Pancreas (tissue), 10 donors: ENCODE data around the gene ABHD11. TPM values are rescaled to one million over a fixed set of nuclear protein-coding genes. Genes with fewer than 3 reads are reported as not detected.

Experiments
- ATAC-seq, 4 donors: fragments of 200-7000 bp; cut with Tn5 transposase; one replicate each; pipeline versions ENCODE4 v1.8.0 to v1.9.1; 2020; ENCODE audit warnings: mild to moderate bottlenecking in 4 of 4, moderate library complexity in 4 of 4
- DNase-seq, 6 donors: peaks; one replicate each; pipeline ENCODE4 v3.0.0-alpha.2; 2020
- FAIRE-seq: peaks from 2 replicates; lab custom pipeline; 2012; peaks lifted over from hg19 to GRCh38; lab: Jason Lieb, UNC
- H3K27ac ChIP-seq, 4 donors: fragments of 200-600 bp; sonication (generic); 1 replicate in 3 of 4; 2 replicates in 1 of 4; pipeline versions ENCODE4 v1.5.0 to v1.8.0; 2020
- H3K27me3 ChIP-seq, 4 donors: fragments of 200-600 bp; one replicate each; pipeline ENCODE4 v1.8.0; 2021
- H3K36me3 ChIP-seq, 3 donors: fragments of 200-600 bp; sonication (generic) in 1 of 3; one replicate each; pipeline versions ENCODE4 v1.5.0 to v1.8.0; 2020 to 2021
- H3K4me1 ChIP-seq, 3 donors: fragments of 200-600 bp; one replicate each; pipeline ENCODE4 v1.8.0; 2021
- H3K4me3 ChIP-seq, 4 donors: fragments of 200-600 bp; sonication (generic) in 2 of 4; one replicate each; pipeline versions ENCODE4 v1.5.0 to v1.8.0; 2020 to 2021
- H3K9me3 ChIP-seq, 4 donors: fragments of 200-600 bp; one replicate each; pipeline ENCODE4 v1.8.0; 2021
- WGBS, 2 donors: extraction: QIAGEN DNeasy Blood & Tissue Kit; methylation state at CpG; one replicate each; pipeline ENCODE4 v1.1.7; 2013; 5-methylcytosine and 5-hydroxymethylcytosine counted together
- intact Hi-C, 3 donors: fragments of 100-400 bp; cut with DNase I; formaldehyde crosslinking; loops; one replicate each; pipeline versions ENCODE4 v1.11.1 to v1.14.2; 2022
- polyA plus RNA-seq, 2 donors: library from polyadenylated mRNA; stranded (reverse); fragments of 200-250 nt; gene quantifications; one replicate each; pipeline ENCODE4 v1.2.3, GENCODE V29; 2013
- total RNA-seq, 6 donors: library from RNA; stranded (reverse); fragmentation: NEBNext Ultra II Directional in 4 of 6; extraction: Animal tissue kit (Norgen Biotek cat#: 25700) in 4 of 6; gene quantifications; one replicate each; pipeline versions ENCODE4 v1.2.1 to v1.2.4, GENCODE V29; 2021 to 2023
- TF ChIP-seq, protein P1 (sequence below), 4 donors: fragments of 200-600 bp; sonication (generic) in 3 of 4; IDR thresholded peaks; one replicate each; pipeline versions ENCODE4 v1.5.0 to v1.8.0; 2021; ENCODE audit warnings: antibody characterized with exemption in 4 of 4
- donor health status: healthy with polysubstance abuse.
- donor health status: DM: no; HTN: no; CAD: no; lungs with moderate emphysema.
- donor health status: DM: no; HTN: no; CAD: no.
- donor health status: control.
- donor health status: control.
- donor health status: Bipolar disorder and iron deficiency.
- donor health status: DM: yes; HTN: yes; CAD: no.
- donor health status: DM: no; HTN: no; CAD: no.
- donor health status: DM: no; HTN: no; CAD: no.
- donor health status: DM: yes; HTN: yes; CAD: no.

Gene ABHD11
- total and polyA plus RNA-seq, 8 donors, result 16.0 to 95.2 (median 24.3) TPM

DNA sequence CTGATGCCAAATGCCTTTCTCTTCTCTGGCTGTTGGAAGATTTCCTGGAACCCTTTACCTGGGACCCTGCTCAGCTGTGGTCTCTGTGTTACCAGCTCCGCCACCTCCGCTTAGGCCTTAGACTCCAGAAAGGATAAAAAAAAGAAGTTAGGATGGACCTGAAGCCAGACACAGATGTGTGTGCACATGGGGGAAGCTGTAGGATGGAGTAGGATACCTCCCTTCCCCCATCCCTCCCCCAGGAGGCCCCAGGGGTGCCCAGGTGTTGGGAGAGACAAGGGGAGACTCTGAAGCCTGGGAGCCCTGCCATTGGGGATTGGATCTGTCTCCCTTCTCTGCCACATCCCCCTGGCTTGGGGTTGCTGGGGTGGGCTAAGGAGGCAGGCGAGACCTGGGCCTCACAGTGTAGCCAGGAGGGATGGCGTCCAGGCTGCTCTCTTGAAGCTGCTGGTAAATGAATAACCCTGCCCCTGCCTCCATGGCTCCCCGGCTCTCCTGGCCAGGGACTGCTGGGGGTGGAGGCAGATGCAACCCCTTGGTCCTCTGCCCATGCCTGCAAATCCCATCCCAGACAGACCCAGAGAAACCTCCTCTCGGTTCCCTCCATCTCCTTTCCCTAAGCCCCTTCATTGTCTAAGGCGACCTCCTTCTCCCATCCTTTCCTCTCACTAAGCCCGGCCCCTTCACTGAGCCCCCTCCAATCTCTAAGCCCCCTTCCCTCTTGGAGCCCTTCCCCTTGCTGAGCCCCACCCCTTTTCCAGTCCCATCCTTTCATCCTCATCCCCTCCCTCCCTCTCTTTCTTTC is 23.5 kb upstream of the ABHD11 start:
- TF ChIP-seq, protein P1, sequence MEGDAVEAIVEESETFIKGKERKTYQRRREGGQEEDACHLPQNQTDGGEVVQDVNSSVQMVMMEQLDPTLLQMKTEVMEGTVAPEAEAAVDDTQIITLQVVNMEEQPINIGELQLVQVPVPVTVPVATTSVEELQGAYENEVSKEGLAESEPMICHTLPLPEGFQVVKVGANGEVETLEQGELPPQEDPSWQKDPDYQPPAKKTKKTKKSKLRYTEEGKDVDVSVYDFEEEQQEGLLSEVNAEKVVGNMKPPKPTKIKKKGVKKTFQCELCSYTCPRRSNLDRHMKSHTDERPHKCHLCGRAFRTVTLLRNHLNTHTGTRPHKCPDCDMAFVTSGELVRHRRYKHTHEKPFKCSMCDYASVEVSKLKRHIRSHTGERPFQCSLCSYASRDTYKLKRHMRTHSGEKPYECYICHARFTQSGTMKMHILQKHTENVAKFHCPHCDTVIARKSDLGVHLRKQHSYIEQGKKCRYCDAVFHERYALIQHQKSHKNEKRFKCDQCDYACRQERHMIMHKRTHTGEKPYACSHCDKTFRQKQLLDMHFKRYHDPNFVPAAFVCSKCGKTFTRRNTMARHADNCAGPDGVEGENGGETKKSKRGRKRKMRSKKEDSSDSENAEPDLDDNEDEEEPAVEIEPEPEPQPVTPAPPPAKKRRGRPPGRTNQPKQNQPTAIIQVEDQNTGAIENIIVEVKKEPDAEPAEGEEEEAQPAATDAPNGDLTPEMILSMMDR (IDR thresholded peaks at IDR 0.05), result no peak

DNA sequence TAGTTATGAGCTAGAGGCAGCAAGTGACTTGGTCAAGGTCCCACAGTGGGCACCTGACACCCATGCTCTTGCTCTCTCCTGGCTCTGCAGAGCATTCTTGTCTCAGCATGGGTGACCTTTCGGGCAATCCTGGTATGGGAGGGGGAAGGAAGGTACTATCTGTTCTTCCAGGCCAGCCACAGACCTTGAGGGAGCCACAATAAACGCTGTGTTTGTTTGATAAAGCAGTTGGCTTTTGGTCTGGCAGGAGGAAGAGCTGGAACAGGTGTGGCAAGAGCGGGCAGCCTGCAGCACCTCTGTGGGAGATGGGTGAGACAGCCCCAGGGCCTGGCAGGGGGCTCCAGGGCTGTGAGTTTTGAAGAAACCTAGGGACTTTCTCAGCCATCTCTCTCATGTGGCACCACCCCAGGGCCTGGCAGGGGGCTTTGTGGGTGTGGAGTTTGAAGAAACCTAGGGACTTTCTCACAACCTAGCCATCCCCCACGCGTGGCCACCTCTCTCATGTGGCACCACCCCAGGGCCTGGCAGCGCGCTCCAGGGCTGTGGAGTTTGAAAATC is 20.1 kb upstream of the ABHD11 start:
- intact Hi-C loops, result no loop called here
- Histone ChIP-seq H3K4me1 (peaks cover 6 to 19% (median 18%) of the 10 kb centered on the region in 3 donors), H3K36me3 (no peaks in the 10 kb centered on the region), H3K27ac (peak overlapping the region; percentile 42 to 87 (median 80)), H3K4me3 (no peak overlapping the region), H3K27me3 (no peaks in the 10 kb centered on the region), H3K9me3 (no peaks in the 10 kb centered on the region)
- ATAC-seq (peak; percentile 88 to 92 (median 90)), DNase-seq (peak; percentile 65 to 86 (median 78)), FAIRE-seq (no peak)
- TF ChIP-seq, protein P1 (IDR thresholded peaks at IDR 0.05), result no peak
- 17 to 23% methylated on average over 7 of the region's 7 CpGs for WGBS, 2 donors

More for the DNA sequence above, 23.5 kb upstream of the ABHD11 start:
- no peaks in the 10 kb centered on the region for H3K36me3 ChIP-seq
- FAIRE-seq (no peak), ATAC-seq (peak in 1 of 4 donors; percentile 5), DNase-seq (peak in 2 of 6 donors; percentile 26 to 67)
- H3K27me3 ChIP-seq, result no peaks in the 10 kb centered on the region
- H3K4me1 ChIP-seq, result peaks cover 6 to 19% (median 18%) of the 10 kb centered on the region in 3 donors
- intact Hi-C loops, result no loop called here
- 61 to 67% methylated on average over 7 to 8 of the region's 8 CpGs for WGBS, 2 donors
- H3K9me3 ChIP-seq, result no peaks in the 10 kb centered on the region
- no peak overlapping the region for H3K27ac ChIP-seq
- H3K4me3 ChIP-seq, result no peak overlapping the region

DNA sequence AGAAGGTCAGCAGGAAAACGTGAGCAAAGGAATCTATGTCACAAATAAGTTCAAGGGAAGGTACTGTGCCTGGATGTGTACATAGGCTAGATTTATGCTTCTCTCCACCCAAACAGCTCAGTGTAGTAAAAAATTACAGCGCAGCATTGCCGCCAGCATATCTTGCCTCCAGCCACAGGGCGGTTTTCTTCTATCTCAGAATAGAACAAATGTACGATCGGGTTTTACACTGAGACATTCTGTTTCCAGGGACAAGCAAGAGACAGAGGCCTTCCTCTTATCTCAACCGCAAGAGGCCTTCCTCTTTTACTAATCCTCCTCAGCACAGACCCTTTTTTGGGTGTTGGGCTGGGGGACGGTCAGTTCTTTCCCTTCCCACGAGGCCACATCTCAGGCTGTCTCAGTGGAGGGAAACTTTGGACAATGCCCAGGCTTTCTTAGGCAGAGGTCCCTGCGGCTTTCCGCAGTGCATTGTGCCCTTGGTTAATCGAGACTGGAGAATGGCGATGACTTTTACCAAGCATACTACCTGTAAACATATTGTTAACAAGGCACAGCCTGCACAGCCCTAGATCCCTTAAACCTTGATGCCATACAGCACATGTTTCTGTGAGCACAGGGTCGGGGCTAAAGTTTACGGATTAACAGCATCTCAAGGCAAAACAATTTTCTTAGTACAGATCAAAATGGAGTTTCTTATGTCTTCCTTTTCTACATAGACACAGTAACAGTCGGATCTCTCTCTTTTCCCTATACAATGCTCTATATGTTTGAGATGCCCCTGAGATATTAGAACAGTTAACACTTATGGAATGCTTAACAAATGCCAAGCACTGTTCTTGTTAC is 11.6 kb upstream of the ABHD11 start:
- peak overlapping the region; percentile 26 to 55 (median 44) for H3K27ac ChIP-seq
- DNase-seq (no peak), FAIRE-seq (no peak), ATAC-seq (peak in 1 of 4 donors; percentile 10)
- WGBS, 2 donors, result 28% methylated on average over 16 of the region's 16 CpGs
- no peaks in the 10 kb centered on the region for H3K27me3 ChIP-seq
- H3K9me3 ChIP-seq, result no peaks in the 10 kb centered on the region
- peaks cover 14 to 29% (median 22%) of the 10 kb centered on the region in 3 donors for H3K4me1 ChIP-seq
- H3K36me3 ChIP-seq, result no peaks in the 10 kb centered on the region
- TF ChIP-seq, protein P1 (IDR thresholded peaks at IDR 0.05), result no peak
- no peak overlapping the region for H3K4me3 ChIP-seq
- intact Hi-C loops, result no loop called here

DNA sequence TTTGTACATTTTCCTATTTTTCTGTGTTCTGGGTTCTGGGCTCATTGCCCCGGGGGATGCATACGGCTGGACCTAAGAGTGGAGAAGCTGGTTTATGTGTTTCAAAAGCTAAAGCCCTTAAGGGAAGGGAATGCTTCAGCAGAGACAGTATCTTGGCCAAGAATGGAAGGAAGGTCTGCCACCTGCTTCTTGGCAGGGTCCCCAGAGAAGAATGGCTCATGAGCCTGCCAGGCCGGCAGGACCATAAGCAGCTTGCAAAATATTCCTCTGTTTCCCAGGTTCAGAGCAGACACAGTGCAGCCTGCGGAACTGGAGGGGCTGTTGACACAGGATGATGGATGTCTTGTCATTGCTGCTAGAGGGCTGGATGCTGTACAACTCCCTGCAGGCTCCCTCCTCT is 7.8 kb upstream of the ABHD11 start:
- Histone ChIP-seq H3K4me1 (peaks cover 40 to 45% (median 43%) of the 10 kb centered on the region in 3 donors), H3K4me3 (no peak overlapping the region), H3K27ac (peak overlapping the region; percentile 46 to 100 (median 66)), H3K9me3 (no peaks in the 10 kb centered on the region), H3K36me3 (no peaks in the 10 kb centered on the region), H3K27me3 (no peaks in the 10 kb centered on the region)
- TF ChIP-seq, protein P1 (IDR thresholded peaks at IDR 0.05), result no peak
- no peak for FAIRE-seq
- peak in 4 of 6 donors; percentile 66 to 77 (median 68) for DNase-seq
- ATAC-seq, result peak; percentile 19 to 46 (median 28)
- intact Hi-C loops, result no loop called here
- WGBS, 2 donors, result 9 to 11% methylated on average over 4 of the region's 4 CpGs
